ENCODE measurements around the gene XYLB.

Gene XYLB

GRCh38 chr3:38364721-38365400, 18.3 kb downstream of the XYLB start:
- DNase-seq (ENCODE audit: low read depth in 2 of 2) = no peak

GRCh38 chr3:38365469-38366062, 19.0 kb downstream of the XYLB start:
- no peak for DNase-seq (ENCODE audit: low read depth in 2 of 2)

GRCh38 chr3:38366082-38366481, 19.5 kb downstream of the XYLB start:
- no peak for DNase-seq (ENCODE audit: low read depth in 2 of 2)

- no peak for DNase-seq (ENCODE audit: low read depth in 2 of 2)
Observed at GRCh38 chr3:38367779-38368178, 21.2 kb downstream of the XYLB start.

- DNase-seq (ENCODE audit: low read depth in 2 of 2) = no peak
Observed at GRCh38 chr3:38368238-38368637, 21.7 kb downstream of the XYLB start.

- DNase-seq (ENCODE audit: low read depth in 2 of 2) = no peak
Observed at GRCh38 chr3:38369186-38369585, 22.6 kb downstream of the XYLB start.

GRCh38 chr3:38370149-38370548, 23.6 kb downstream of the XYLB start:
- DNase-seq (ENCODE audit: low read depth in 2 of 2) = no peak

- no peak for DNase-seq (ENCODE audit: low read depth in 2 of 2)
Observed at GRCh38 chr3:38370861-38371260, 24.3 kb downstream of the XYLB start.

- no peak for DNase-seq (ENCODE audit: low read depth in 2 of 2)
Observed at GRCh38 chr3:38371541-38372213, 25.1 kb downstream of the XYLB start.

- DNase-seq (ENCODE audit: low read depth in 2 of 2) = no peak
Observed at GRCh38 chr3:38372214-38372601, 25.6 kb downstream of the XYLB start.

- DNase-seq (ENCODE audit: low read depth in 2 of 2) = peak in 1 of 2 donors; percentile 9
Observed at GRCh38 chr3:38374221-38374620, 27.6 kb downstream of the XYLB start.

- DNase-seq (ENCODE audit: low read depth in 2 of 2) = no peak
Observed at GRCh38 chr3:38375072-38375471, 28.5 kb downstream of the XYLB start.

- no peak for DNase-seq (ENCODE audit: low read depth in 2 of 2)
Observed at GRCh38 chr3:38375488-38376097, 29.0 kb downstream of the XYLB start.

- DNase-seq (ENCODE audit: low read depth in 2 of 2) = no peak
Observed at GRCh38 chr3:38376098-38376816, 29.7 kb downstream of the XYLB start.

GRCh38 chr3:38379201-38379770, 32.7 kb downstream of the XYLB start:
- DNase-seq (ENCODE audit: low read depth in 2 of 2) = no peak

GRCh38 chr3:38382506-38383080, 36.0 kb downstream of the XYLB start:
- DNase-seq (ENCODE audit: low read depth in 2 of 2) = no peak

- no peak for DNase-seq (ENCODE audit: low read depth in 2 of 2)
Observed at GRCh38 chr3:38383156-38383875, 36.7 kb downstream of the XYLB start.

GRCh38 chr3:38386992-38387750, 40.6 kb downstream of the XYLB start:
- DNase-seq (ENCODE audit: low read depth in 2 of 2) = no peak

GRCh38 chr3:38387862-38388261, 41.3 kb downstream of the XYLB start:
- no peak for DNase-seq (ENCODE audit: low read depth in 2 of 2)

GRCh38 chr3:38392604-38393163, 46.1 kb downstream of the XYLB start:
- DNase-seq (ENCODE audit: low read depth in 2 of 2) = no peak
